Measurements from ENCODE around the gene TRAP1.

Gene TRAP1

DNA sequence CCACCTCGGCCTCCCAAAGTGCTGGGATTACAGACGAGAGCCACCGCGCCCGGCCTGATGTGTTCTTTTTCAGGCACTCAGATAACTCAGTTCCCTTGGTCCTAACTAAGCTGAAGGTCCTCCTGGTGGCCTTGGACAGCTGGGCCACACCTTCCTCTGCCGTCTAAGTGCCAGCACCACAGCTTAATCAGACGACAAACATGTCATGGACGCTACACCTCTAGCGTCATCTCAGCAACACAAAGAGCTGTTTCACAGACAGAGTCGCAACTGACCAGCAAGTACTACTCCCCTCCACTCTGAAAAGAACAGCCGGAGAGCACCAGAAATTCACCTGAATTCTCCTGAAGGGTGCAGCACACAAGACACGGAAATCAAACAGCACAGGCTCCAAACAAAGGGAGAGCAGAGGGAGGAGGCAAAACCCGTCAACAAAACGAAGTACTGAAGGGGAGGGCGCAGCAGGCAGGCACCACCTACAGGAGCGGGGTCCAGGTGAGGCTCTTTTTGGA is 4.4 kb downstream of the TRAP1 start:
- H3K79me2 ChIP-seq (ENCODE audit: insufficient read depth, low read length) = peaks cover 88% of the 10 kb centered on the region
- no peak overlapping the region for H3K9ac ChIP-seq (ENCODE audit: low read length)
- no peaks in the 10 kb centered on the region; the same call in 1 of the 2 replicates for H4K20me1 ChIP-seq (ENCODE audit: low read depth, low read length)
- no peak overlapping the region for H3K4me2 ChIP-seq (ENCODE audit: low read depth, low read length, poor library complexity, severe bottlenecking)
- no peaks in the 10 kb centered on the region for H3K36me3 ChIP-seq (ENCODE audit: low read length)
- H3K27me3 ChIP-seq (ENCODE audit: low read length) = no peaks in the 10 kb centered on the region
- H3K9me3 ChIP-seq (ENCODE audit: insufficient read depth, low read length) = no peaks in the 10 kb centered on the region
- H3K4me3 ChIP-seq (ENCODE audit: insufficient read depth, low read length, poor library complexity, severe bottlenecking) = no peak overlapping the region
- no peak for TF ChIP-seq EZH2phosphoT487 (conservative IDR thresholded peaks at IDR 0.05; ENCODE audit: low read length)
- TF ChIP-seq, protein P1, sequence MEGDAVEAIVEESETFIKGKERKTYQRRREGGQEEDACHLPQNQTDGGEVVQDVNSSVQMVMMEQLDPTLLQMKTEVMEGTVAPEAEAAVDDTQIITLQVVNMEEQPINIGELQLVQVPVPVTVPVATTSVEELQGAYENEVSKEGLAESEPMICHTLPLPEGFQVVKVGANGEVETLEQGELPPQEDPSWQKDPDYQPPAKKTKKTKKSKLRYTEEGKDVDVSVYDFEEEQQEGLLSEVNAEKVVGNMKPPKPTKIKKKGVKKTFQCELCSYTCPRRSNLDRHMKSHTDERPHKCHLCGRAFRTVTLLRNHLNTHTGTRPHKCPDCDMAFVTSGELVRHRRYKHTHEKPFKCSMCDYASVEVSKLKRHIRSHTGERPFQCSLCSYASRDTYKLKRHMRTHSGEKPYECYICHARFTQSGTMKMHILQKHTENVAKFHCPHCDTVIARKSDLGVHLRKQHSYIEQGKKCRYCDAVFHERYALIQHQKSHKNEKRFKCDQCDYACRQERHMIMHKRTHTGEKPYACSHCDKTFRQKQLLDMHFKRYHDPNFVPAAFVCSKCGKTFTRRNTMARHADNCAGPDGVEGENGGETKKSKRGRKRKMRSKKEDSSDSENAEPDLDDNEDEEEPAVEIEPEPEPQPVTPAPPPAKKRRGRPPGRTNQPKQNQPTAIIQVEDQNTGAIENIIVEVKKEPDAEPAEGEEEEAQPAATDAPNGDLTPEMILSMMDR (IDR thresholded peaks at IDR 0.05; ENCODE audit: insufficient read depth, low read length, poor library complexity, severe bottlenecking) = no peak
- no peaks in the 10 kb centered on the region; the same call in 1 of the 2 replicates for H3F3A ChIP-seq (ENCODE audit: insufficient read depth)
- H3K27ac ChIP-seq (ENCODE audit: low read depth, low read length) = no peak overlapping the region
- no peak overlapping the region for H2AFZ ChIP-seq (ENCODE audit: low read depth, low read length, severe bottlenecking)
- no peaks in the 10 kb centered on the region for H3K9me2 ChIP-seq (replicated peaks; ENCODE audit: insufficient read depth, low read length)

DNA sequence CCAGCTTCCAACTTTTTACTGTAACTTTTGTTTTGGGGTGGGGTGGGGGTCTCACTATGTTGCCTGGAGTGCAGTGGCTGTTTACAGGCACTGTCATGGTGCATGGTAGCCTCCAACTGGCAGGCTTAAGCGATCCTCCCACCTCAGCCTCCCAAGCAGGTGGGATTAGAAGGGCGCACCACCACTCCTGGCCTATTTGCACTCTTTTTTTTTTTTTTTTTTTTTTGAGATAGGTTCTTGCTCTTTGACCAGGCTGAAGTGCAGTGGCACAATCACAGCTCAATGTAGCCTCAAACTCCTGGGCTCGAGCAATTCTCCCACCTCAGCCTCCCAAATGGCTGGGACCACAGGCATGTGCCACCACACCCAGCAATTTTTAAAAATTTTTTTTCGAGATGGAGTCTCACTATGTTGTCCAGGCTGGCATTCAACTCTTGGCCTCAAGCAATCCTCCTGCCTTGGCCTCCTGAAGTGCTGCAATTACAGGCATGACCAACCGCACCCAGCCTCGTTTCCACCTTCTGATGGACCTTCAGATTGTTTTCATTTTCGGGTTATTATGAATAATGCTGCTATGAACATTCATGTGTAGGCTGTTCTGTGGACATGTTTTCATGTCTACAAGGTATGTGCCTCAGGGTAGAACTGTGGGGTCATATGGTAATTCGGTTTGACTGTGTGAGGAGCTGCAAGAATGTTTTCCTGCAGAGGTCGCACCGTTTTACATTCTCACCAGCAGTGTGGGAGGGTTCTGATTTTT is 10.9 kb downstream of the TRAP1 start:
- Histone ChIP-seq H3K79me2 (ENCODE audit: insufficient read depth, low read length) (peaks cover 87% of the 10 kb centered on the region), H3K9me2 (replicated peaks; ENCODE audit: insufficient read depth, low read length) (no peaks in the 10 kb centered on the region), H4K20me1 (ENCODE audit: low read depth, low read length) (no peaks in the 10 kb centered on the region; the same call in 1 of the 2 replicates)

DNA sequence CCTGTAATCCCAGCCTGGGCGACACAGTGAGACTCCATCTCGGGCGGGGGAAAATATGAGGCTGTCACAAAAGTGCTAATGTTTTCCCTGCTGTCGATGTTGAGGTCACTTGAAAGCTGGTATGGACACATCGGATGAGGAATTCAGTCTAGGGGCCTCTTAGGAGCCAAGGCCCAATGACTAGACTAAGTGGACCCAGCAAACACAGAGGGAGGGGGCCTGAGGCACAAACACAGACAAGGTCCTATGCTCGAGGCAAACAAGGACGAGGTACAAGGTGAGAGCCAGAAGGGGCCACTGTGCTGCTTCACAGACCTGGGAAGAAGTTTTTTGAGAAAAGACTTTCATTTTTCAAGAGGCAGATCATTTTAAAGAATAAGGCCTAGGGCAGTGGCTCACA is 15.2 kb downstream of the TRAP1 start:
- TF ChIP-seq, protein P1 (IDR thresholded peaks at IDR 0.05; ENCODE audit: insufficient read depth, low read length, poor library complexity, severe bottlenecking) = no peak
- TF ChIP-seq EZH2phosphoT487 (conservative IDR thresholded peaks at IDR 0.05; ENCODE audit: low read length) = no peak
- Histone ChIP-seq H3K4me3 (ENCODE audit: insufficient read depth, low read length, poor library complexity, severe bottlenecking) (no peak overlapping the region), H2AFZ (ENCODE audit: low read depth, low read length, severe bottlenecking) (no peak overlapping the region), H3K9me3 (ENCODE audit: insufficient read depth, low read length) (no peaks in the 10 kb centered on the region), H3K79me2 (ENCODE audit: insufficient read depth, low read length) (peaks cover 90% of the 10 kb centered on the region), H3K36me3 (ENCODE audit: low read length) (no peaks in the 10 kb centered on the region), H3F3A (ENCODE audit: insufficient read depth) (peaks cover 3% of the 10 kb centered on the region; the same call in 1 of the 2 replicates), H3K9ac (ENCODE audit: low read length) (no peak overlapping the region), H3K27ac (ENCODE audit: low read depth, low read length) (no peak overlapping the region), H3K27me3 (ENCODE audit: low read length) (no peaks in the 10 kb centered on the region), H3K4me2 (ENCODE audit: low read depth, low read length, poor library complexity, severe bottlenecking) (no peak overlapping the region), H3K9me2 (replicated peaks; ENCODE audit: insufficient read depth, low read length) (no peaks in the 10 kb centered on the region), H4K20me1 (ENCODE audit: low read depth, low read length) (no peaks in the 10 kb centered on the region)

More for the DNA sequence above, 10.9 kb downstream of the TRAP1 start:
- no peak overlapping the region for H3K9ac ChIP-seq (ENCODE audit: low read length)
- no peaks in the 10 kb centered on the region for H3K27me3 ChIP-seq (ENCODE audit: low read length)
- H2AFZ ChIP-seq (ENCODE audit: low read depth, low read length, severe bottlenecking) = no peak overlapping the region
- H3K4me2 ChIP-seq (ENCODE audit: low read depth, low read length, poor library complexity, severe bottlenecking) = no peak overlapping the region
- H3K27ac ChIP-seq (ENCODE audit: low read depth, low read length) = no peak overlapping the region
- TF ChIP-seq, protein P1 (IDR thresholded peaks at IDR 0.05; ENCODE audit: insufficient read depth, low read length, poor library complexity, severe bottlenecking) = no peak
- TF ChIP-seq EZH2phosphoT487 (conservative IDR thresholded peaks at IDR 0.05; ENCODE audit: low read length) = no peak
- H3F3A ChIP-seq (ENCODE audit: insufficient read depth) = no peaks in the 10 kb centered on the region
- no peak overlapping the region for H3K4me3 ChIP-seq (ENCODE audit: insufficient read depth, low read length, poor library complexity, severe bottlenecking)
- no peaks in the 10 kb centered on the region for H3K36me3 ChIP-seq (ENCODE audit: low read length)
- H3K9me3 ChIP-seq (ENCODE audit: insufficient read depth, low read length) = no peaks in the 10 kb centered on the region
